Urinary bladder (tissue), 4 donors: ENCODE results near the gene CFAP77. TPM values are rescaled to one million over a fixed set of nuclear protein-coding genes. Genes with fewer than 3 reads are reported as not detected.

Experiments used
- DNase-seq: peaks from one replicate; pipeline ENCODE4 v3.0.0-alpha.2; 2015; ENCODE audit errors: extremely low spot score
- H3K27ac ChIP-seq: one replicate; pipeline ENCODE4 v1.5.1; 2013; ENCODE audit warnings: low read depth, mild to moderate bottlenecking, moderate library complexity
- H3K36me3 ChIP-seq: one replicate; pipeline ENCODE4 v1.6.1; 2013; ENCODE audit warnings: mild to moderate bottlenecking, moderate library complexity; ENCODE audit not compliant: insufficient read depth
- H3K4me1 ChIP-seq: one replicate; pipeline ENCODE4 v1.6.1; 2013; ENCODE audit warnings: mild to moderate bottlenecking, moderate library complexity; ENCODE audit not compliant: insufficient read depth
- H3K4me3 ChIP-seq: one replicate; pipeline ENCODE4 v1.5.1; 2013; ENCODE audit warnings: low read depth, low read length
- WGBS: extraction: QIAGEN DNeasy Blood & Tissue Kit; methylation state at CpG from one replicate; pipeline ENCODE4 v1.1.7; 2013; 5-methylcytosine and 5-hydroxymethylcytosine counted together
- polyA plus RNA-seq: library from polyadenylated mRNA; stranded (reverse); fragments of 200-250 nt; gene quantifications from one replicate; pipeline ENCODE4 v1.2.3, GENCODE V29; 2013
- total RNA-seq: library from RNA; depleted of rRNA; stranded (reverse); fragments of >200 nt; gene quantifications from one replicate; pipeline ENCODE4 v1.2.3, GENCODE V29; 2014
- donor health status: healthy with polysubstance abuse.
- donor health status: healthy.

Gene CFAP77
- total and polyA plus RNA-seq, 2 donors = not detected

DNA sequence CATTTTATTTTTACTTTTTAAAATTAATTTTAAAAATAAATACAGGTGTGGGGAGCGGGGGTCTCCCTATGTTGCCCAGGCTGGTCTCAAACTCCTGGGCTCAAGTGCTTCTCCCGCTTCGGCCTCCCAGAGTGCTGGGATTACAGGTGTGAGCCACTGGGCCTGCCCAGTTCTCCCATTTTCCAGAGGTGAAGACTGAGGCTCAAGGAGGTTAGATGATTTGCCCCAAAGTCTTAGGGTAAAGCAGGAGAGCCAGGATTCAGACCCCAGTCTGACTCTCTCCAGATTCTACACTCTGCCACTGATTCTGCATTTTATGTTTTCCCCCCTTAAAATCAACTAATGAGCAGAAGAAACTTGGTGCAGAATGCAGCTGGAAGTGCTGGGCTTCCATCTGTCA, 36.9 kb downstream of the CFAP77 start:
- WGBS = 98% methylated on average over 3 of the region's 3 CpGs
- DNase-seq = no peak
- Histone ChIP-seq H3K4me3 (no peak overlapping the region), H3K27ac (no peak overlapping the region), H3K36me3 (no peaks in the 10 kb centered on the region), H3K4me1 (no peaks in the 10 kb centered on the region)

DNA sequence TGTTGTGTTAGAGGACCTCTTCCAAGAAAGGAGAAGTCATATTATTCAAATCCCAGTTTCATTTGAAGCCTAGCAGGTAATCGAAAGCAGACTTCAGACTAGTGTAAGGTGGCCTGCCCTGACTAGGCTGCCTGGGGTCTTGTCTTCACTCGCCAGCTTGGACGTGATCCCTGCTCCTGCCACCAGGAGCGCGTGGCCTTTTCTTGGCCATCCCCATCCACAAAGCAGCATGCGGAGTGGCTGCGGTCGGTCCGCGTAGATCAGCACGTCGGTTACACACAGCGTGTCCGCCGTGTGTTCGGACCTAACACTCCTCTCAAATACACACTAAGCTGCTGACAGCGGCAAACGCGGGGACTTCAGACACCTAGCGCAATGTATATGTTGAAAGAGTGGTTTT, 37.3 kb downstream of the CFAP77 start:
- Histone ChIP-seq H3K27ac (no peak overlapping the region), H3K4me1 (no peaks in the 10 kb centered on the region), H3K36me3 (no peaks in the 10 kb centered on the region), H3K4me3 (no peak overlapping the region)
- 54% methylated on average over 20 of the region's 20 CpGs for whole genome bisulfite sequencing
- DNase-seq = no peak

DNA sequence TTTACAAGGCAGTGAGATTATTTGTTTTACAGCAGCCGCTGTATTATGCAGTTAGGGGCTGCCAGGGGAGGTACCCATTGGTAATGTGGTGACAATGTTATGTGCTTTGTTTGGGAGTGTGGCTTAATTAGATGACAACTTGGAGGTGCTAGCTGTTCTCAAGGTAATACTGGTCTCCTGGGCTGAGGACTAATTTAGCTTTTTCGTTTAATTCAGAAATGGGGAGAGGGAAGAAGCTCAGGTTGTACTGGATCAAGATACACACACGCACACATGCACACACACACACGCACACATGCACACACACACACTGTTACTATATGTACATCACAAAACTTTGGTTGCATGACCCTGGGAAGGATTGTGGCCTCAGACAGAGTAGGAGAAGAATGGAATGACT, 37.9 kb downstream of the CFAP77 start:
- WGBS = 73% methylated on average over 4 of the region's 4 CpGs
- no peak overlapping the region for H3K27ac ChIP-seq
- no peak for DNase-seq
- H3K4me1 ChIP-seq = no peaks in the 10 kb centered on the region
- no peaks in the 10 kb centered on the region for H3K36me3 ChIP-seq
- H3K4me3 ChIP-seq = no peak overlapping the region

DNA sequence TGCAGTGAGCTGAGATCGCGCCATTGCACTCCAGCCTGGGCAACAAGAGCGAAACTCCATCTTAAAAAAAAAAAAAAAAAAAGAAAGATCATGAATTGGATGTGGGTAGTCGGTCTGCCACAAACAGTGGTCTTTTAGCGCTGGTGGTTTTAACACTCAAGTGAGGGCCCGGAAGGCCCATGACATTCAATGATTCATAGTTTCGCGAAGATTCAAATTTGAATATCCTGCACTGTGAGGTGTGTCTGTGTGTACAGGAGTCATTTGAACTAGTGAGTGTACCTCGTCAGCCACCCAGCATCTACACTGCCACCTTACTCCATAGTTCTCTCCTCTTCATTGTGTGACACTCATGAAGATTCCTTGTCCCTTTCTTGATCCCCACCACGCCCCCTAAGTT, 41.3 kb downstream of the CFAP77 start:
- WGBS = 89% methylated on average over 10 of the region's 10 CpGs
- Histone ChIP-seq H3K36me3 (no peaks in the 10 kb centered on the region), H3K4me1 (no peaks in the 10 kb centered on the region), H3K27ac (no peak overlapping the region), H3K4me3 (no peak overlapping the region)
- no peak for DNase-seq

DNA sequence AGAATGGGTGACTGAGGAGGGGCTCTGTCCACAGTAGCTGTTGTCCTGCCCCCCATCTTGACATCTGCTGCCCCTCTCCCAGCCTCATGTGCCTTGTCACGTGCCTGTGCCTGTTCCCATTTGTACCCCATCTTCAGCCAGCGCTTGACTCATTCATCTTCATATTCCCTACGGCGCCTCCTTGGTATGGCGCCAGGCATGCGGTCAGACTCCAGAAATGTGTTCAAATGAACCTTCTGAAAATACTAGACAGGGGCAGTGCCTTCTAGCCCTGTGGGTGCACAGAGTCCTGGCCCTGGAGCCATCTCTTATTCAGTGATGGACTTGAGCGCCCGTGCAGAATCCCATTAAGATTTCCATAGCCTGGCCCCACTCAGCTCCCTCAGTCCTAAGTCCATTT, 46.2 kb downstream of the CFAP77 start:
- no peak for DNase-seq
- WGBS = 88% methylated on average over 8 of the region's 8 CpGs
- Histone ChIP-seq H3K27ac (no peak overlapping the region), H3K4me1 (no peaks in the 10 kb centered on the region), H3K36me3 (no peaks in the 10 kb centered on the region), H3K4me3 (no peak overlapping the region)

GRCh38 chr9:132457504-132458236, 47.7 kb downstream of the CFAP77 start:
- Histone ChIP-seq H3K27ac (no peak overlapping the region), H3K4me1 (no peaks in the 10 kb centered on the region), H3K4me3 (no peak overlapping the region), H3K36me3 (no peaks in the 10 kb centered on the region)
- DNase-seq = peak; percentile 3
- WGBS = 35% methylated on average over 36 of the region's 36 CpGs

DNA sequence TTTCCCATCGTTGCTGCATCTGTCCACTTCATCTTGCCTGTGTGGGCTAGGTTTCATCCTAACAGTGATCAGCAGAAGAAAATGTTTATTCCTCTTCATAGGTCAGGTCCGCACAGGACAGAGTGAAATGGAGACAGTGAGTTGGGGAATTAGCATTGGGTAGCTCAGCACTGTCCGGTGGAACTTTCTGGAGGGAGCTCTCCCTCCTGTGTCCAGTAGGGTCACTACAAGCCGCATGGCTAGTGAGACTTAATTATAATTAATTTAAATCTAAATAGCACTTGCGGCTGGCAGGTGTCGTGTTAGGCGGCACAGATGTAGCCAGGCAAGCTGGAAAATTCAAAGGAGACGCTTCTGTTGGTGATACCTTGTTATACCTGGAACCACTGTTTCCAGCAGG, 48.4 kb downstream of the CFAP77 start:
- WGBS = 87% methylated on average over 8 of the region's 8 CpGs
- no peak overlapping the region for H3K4me3 ChIP-seq

DNA sequence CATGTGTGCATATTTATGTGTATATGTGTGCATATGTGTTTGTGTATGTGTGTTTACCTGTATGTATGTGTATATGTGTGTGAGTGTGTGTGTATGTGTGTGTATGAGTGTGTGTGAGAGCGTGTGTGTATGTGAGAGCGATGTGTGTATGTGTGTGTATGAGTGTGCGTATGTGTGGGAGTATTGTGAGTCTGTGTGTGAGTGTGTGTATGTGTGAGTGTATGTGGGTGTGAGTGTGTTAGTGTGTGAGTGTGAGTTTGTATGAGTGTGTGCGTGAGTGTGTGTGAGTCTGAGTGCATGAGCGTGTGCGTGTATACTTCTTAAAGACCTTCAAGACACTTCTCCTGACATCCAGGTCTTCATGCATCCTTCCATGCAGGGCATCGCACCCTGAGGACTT, 49.6 kb downstream of the CFAP77 start:
- Histone ChIP-seq H3K4me3 (no peak overlapping the region), H3K36me3 (no peaks in the 10 kb centered on the region), H3K4me1 (no peaks in the 10 kb centered on the region), H3K27ac (no peak overlapping the region)
- 96% methylated on average over 7 of the region's 7 CpGs for WGBS
- DNase-seq = no peak

More for the DNA sequence above, 48.4 kb downstream of the CFAP77 start:
- Histone ChIP-seq H3K36me3 (no peaks in the 10 kb centered on the region), H3K4me1 (no peaks in the 10 kb centered on the region), H3K27ac (no peak overlapping the region)
- no peak for DNase-seq

GRCh38 chr9:132460240-132460639, 50.2 kb downstream of the CFAP77 start:
- WGBS = 85% methylated on average over 2 of the region's 2 CpGs
- H3K36me3 ChIP-seq = no peaks in the 10 kb centered on the region
- no peak overlapping the region for H3K27ac ChIP-seq
- H3K4me3 ChIP-seq = no peak overlapping the region
- DNase-seq = no peak
- H3K4me1 ChIP-seq = no peaks in the 10 kb centered on the region

- no peaks in the 10 kb centered on the region for H3K36me3 ChIP-seq
- DNase-seq = no peak
- H3K4me1 ChIP-seq = no peaks in the 10 kb centered on the region
- H3K27ac ChIP-seq = no peak overlapping the region
- no peak overlapping the region for H3K4me3 ChIP-seq
- WGBS = 54% methylated on average over 20 of the region's 20 CpGs
These were observed 51.4 kb downstream of the CFAP77 start for GRCh38 chr9:132461281-132461896.

DNA sequence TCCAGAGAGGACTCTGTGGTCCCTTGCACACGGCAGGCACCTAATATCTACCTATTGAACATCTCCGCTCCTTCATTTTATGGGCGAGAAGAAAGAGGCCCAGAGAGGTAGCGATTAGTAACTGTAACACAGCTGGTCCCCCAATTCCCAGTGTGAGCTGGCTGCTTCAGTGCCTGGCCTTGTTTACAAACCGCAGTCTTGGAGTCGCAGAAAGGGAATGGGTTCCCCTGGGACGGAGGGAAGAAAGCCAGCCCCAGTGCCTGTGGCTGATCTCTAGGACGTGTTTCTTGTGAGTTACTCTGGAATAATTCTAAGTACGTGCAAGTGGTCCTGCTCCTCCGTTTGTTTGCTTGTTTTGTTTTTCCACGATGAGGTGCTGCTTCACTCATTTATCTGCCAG, 52.0 kb downstream of the CFAP77 start:
- WGBS = 59% methylated on average over 11 of the region's 11 CpGs
- DNase-seq = no peak
- Histone ChIP-seq H3K27ac (no peak overlapping the region), H3K4me3 (no peak overlapping the region), H3K4me1 (no peaks in the 10 kb centered on the region), H3K36me3 (no peaks in the 10 kb centered on the region)

GRCh38 chr9:132464547-132464946, 54.5 kb downstream of the CFAP77 start:
- H3K4me3 ChIP-seq = no peak overlapping the region
- WGBS = 80% methylated on average over 9 of the region's 9 CpGs
- no peak for DNase-seq
- H3K27ac ChIP-seq = no peak overlapping the region
- no peaks in the 10 kb centered on the region for H3K36me3 ChIP-seq
- no peaks in the 10 kb centered on the region for H3K4me1 ChIP-seq

- no peak overlapping the region for H3K4me3 ChIP-seq
- H3K4me1 ChIP-seq = no peaks in the 10 kb centered on the region
- no peak overlapping the region for H3K27ac ChIP-seq
- no peak for DNase-seq
- H3K36me3 ChIP-seq = no peaks in the 10 kb centered on the region
- WGBS = 66% methylated on average over 5 of the region's 5 CpGs
These were observed 55.2 kb downstream of the CFAP77 start for GRCh38 chr9:132465131-132465635.

- no peak for DNase-seq
- Histone ChIP-seq H3K27ac (no peak overlapping the region), H3K4me1 (no peaks in the 10 kb centered on the region), H3K4me3 (no peak overlapping the region), H3K36me3 (no peaks in the 10 kb centered on the region)
- WGBS = 79% methylated on average over 4 of the region's 4 CpGs
These were observed 62.2 kb downstream of the CFAP77 start for GRCh38 chr9:132472199-132472598.
